ENCODE data around the gene DRG2.
A peak's percentile ranks its signal among the peaks of the same experiment; 100 is the strongest.

DRG2 gene

GRCh38 chr17:18044609-18045008, 43.1 kb upstream of the DRG2 start:
- no peak overlapping the region for H3K27ac ChIP-seq (replicated peaks)
- no peaks in the 10 kb centered on the region for H3K27me3 ChIP-seq (ENCODE audit: insufficient read depth, poor library complexity, severe bottlenecking)
- DNase-seq (ENCODE audit: low read depth in 1 of 2, low spot score in 1 of 2), result no peak
- H3K4me3 ChIP-seq (replicated peaks; ENCODE audit: insufficient read depth, low read length), result no peak overlapping the region
- no peak for TF ChIP-seq GABPA (IDR thresholded peaks at IDR 0.05; ENCODE audit: low read depth)
- no peak for TF ChIP-seq SPI1 (IDR thresholded peaks at IDR 0.05; ENCODE audit: borderline replicate concordance, low read depth)
- TF ChIP-seq CTCF (IDR thresholded peaks at IDR 0.05; ENCODE audit: insufficient read depth, low read length), result no peak
- TF ChIP-seq REST (IDR thresholded peaks at IDR 0.05; ENCODE audit: insufficient replicate concordance, low read depth), result no peak
- TF ChIP-seq POLR2AphosphoS5 (IDR thresholded peaks at IDR 0.05; ENCODE audit: low read depth), result no peak

DNA sequence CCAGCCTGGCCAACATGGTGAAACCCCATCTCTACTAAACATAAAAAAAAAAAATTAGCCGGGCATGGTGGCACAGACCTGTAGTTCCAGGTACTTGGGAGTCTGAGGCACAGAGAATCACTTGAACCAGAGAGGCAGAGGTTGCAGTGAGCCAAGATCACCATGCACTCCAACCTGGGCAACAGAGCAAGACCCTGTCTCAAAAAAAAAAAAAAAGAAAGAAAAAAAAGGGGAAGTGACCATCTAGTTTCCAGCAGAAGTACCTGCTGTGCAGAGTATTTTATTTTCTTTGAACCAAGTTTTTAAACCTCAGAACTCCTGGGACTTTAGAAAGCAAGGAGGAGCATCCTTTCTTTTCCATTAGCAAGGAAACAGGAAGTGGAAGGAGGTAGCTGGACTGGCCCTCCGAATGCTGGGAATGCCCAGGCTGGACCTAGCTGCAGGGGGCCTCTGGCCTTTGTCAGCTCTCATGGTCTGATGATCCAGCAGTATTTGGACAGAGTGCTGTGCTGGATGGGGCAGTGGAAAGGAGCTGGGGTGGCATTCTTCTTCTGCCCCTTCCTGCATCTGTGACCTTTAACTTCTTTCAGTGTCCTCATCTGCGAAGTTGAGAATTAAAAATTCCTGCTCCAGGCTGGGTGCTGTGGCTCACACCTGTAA, 41.9 kb upstream of the DRG2 start:
- H3K27me3 ChIP-seq (ENCODE audit: insufficient read depth, poor library complexity, severe bottlenecking), result no peaks in the 10 kb centered on the region
- TF ChIP-seq SPI1 (IDR thresholded peaks at IDR 0.05; ENCODE audit: borderline replicate concordance, low read depth), result peak; percentile 78
- TF ChIP-seq GABPA (IDR thresholded peaks at IDR 0.05; ENCODE audit: low read depth), result no peak
- TF ChIP-seq REST (IDR thresholded peaks at IDR 0.05; ENCODE audit: insufficient replicate concordance, low read depth), result no peak
- no peak for TF ChIP-seq CTCF (IDR thresholded peaks at IDR 0.05; ENCODE audit: insufficient read depth, low read length)
- no peak for TF ChIP-seq POLR2AphosphoS5 (IDR thresholded peaks at IDR 0.05; ENCODE audit: low read depth)
- H3K4me3 ChIP-seq (replicated peaks; ENCODE audit: insufficient read depth, low read length), result no peak overlapping the region
- DNase-seq (ENCODE audit: low read depth in 1 of 2, low spot score in 1 of 2), result no peak
- H3K27ac ChIP-seq (replicated peaks), result no peak overlapping the region

DNA sequence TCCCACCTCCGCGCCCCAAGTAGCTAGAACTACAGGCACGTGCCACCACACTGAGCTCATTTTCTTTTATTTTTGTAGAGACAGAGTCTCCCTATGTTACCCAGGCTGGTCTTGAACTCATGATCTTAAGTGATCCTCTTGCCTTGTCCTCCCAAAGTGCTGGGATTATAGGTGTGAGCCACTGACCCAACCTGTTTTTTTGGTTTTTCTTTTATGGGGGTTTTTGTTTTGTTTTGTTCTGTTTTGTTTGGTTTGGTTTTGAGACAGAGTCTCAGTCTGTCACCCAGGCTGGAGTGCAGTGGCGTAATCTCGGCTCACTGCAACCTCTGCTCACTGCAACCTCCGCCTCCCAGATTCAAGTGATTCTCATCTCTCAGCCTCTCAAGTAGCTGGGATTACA, 32.2 kb upstream of the DRG2 start:
- TF ChIP-seq GABPA (IDR thresholded peaks at IDR 0.05; ENCODE audit: low read depth) (no peak), CTCF (IDR thresholded peaks at IDR 0.05; ENCODE audit: insufficient read depth, low read length) (no peak), REST (IDR thresholded peaks at IDR 0.05; ENCODE audit: insufficient replicate concordance, low read depth) (no peak), POLR2AphosphoS5 (IDR thresholded peaks at IDR 0.05; ENCODE audit: low read depth) (no peak), SPI1 (IDR thresholded peaks at IDR 0.05; ENCODE audit: borderline replicate concordance, low read depth) (no peak)
- H3K27me3 ChIP-seq (ENCODE audit: insufficient read depth, poor library complexity, severe bottlenecking), result no peaks in the 10 kb centered on the region
- no peak overlapping the region for H3K4me3 ChIP-seq (replicated peaks; ENCODE audit: insufficient read depth, low read length)
- no peak for DNase-seq (ENCODE audit: low read depth in 1 of 2, low spot score in 1 of 2)
- peak overlapping the region; percentile 45; the same call in 1 of the 2 replicates for H3K27ac ChIP-seq (replicated peaks)

Data from HL-60 (cell line).